Skeletal muscle satellite cell (primary cell): ENCODE data around the gene MESP1.

Experiments
- H3K27me3 ChIP-seq: 2 replicates; pipeline ENCODE4 v1.7.0; 2013; ENCODE audit warnings: low read length; ENCODE audit not compliant: control insufficient read depth, insufficient read depth
- H3K36me3 ChIP-seq: 2 replicates; pipeline ENCODE4 v1.7.0; 2013; ENCODE audit warnings: mild to moderate bottlenecking, control low read depth, low read length; ENCODE audit not compliant: insufficient read depth
- H3K4me1 ChIP-seq: 2 replicates; pipeline ENCODE4 v1.7.0; 2013; ENCODE audit warnings: low read length; ENCODE audit not compliant: control insufficient read depth, insufficient read depth
- H3K4me2 ChIP-seq: 2 replicates; pipeline ENCODE4 v1.7.0; 2013; ENCODE audit warnings: mild to moderate bottlenecking, low read length
- H3K4me3 ChIP-seq: 2 replicates; pipeline ENCODE4 v1.7.0; 2013; ENCODE audit warnings: low read length
- H3K9ac ChIP-seq: 2 replicates; pipeline ENCODE4 v1.7.0; 2013; ENCODE audit warnings: mild to moderate bottlenecking, low read depth, low read length, moderate library complexity
- H3K9me3 ChIP-seq: replicated peaks from 2 replicates; pipeline ENCODE4 v1.7.0; 2013; ENCODE audit warnings: mild to moderate bottlenecking, control low read depth, low read length

MESP1 gene

GRCh38 chr15:89777782-89778380, 26.8 kb upstream of the MESP1 start:
- Histone ChIP-seq H3K27me3 (no peaks in the 10 kb centered on the region), H3K9me3 (no peaks in the 10 kb centered on the region), H3K4me3 (no peak overlapping the region), H3K4me2 (no peak overlapping the region), H3K4me1 (peaks cover 42% of the 10 kb centered on the region), H3K9ac (no peak overlapping the region), H3K36me3 (no peaks in the 10 kb centered on the region)

GRCh38 chr15:89777073-89777751, 26.2 kb upstream of the MESP1 start:
- Histone ChIP-seq H3K9ac (no peak overlapping the region), H3K9me3 (no peaks in the 10 kb centered on the region), H3K27me3 (no peaks in the 10 kb centered on the region), H3K4me1 (peaks cover 41% of the 10 kb centered on the region), H3K4me3 (no peak overlapping the region), H3K4me2 (peak overlapping the region; percentile 92), H3K36me3 (no peaks in the 10 kb centered on the region)

DNA sequence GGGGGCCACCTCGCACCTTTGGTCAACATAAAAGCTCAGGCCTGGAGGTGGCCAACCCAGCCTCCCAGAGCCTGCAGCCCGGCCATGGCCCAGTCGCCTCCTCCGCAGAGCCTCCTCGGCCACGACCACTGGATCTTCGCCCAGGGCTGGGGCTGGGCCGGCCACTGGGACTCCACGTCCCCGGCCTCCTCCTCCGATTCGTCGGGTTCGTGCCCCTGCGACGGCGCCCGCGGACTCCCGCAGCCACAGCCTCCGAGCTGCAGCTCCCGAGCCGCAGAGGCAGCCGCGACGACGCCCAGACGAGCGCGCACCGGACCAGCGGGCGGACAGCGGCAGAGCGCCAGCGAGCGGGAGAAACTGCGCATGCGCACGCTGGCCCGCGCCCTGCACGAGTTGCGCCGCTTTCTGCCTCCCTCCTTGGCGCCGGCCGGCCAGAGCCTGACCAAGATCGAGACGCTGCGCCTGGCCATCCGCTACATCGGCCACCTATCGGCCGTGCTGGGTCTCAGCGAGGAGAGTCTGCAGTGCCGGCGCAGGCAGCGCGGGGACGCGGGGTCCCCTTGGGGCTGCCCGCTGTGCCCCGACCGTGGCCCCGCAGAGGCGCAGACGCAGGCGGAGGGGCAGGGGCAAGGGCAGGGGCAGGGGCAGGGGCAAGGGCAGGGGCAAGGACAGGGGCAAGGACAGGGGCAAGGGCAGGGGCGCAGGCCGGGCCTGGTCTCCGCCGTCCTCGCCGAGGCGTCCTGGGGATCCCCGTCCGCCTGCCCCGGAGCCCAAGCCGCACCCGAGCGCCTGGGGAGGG, 25.4 kb upstream of the MESP1 start, which contains the start of gene MESP2:
TSS of gene MESP2 (plus strand) at position 59 of the 799 bp plus-strand sequence. CDS start at position 85, 26 bp downstream.
- Histone ChIP-seq H3K9ac (peak within 1 kb of the TSS; percentile 66), H3K9me3 (no peaks in the 10 kb centered on the region), H3K4me3 (peak within 1 kb of the TSS; percentile 71)

GRCh38 chr15:89775815-89776214, 24.8 kb upstream of the MESP1 start:
- H3K27me3 ChIP-seq, result no peaks in the 10 kb centered on the region
- no peaks in the 10 kb centered on the region for H3K9me3 ChIP-seq
- H3K9ac ChIP-seq, result peak overlapping the region; percentile 66
- peak overlapping the region; percentile 92 for H3K4me2 ChIP-seq
- peaks cover 29% of the 10 kb centered on the region for H3K4me1 ChIP-seq
- no peaks in the 10 kb centered on the region for H3K36me3 ChIP-seq
- peak overlapping the region; percentile 71 for H3K4me3 ChIP-seq

More for the DNA sequence above, 25.4 kb upstream of the MESP1 start, which contains the start of gene MESP2:
- Histone ChIP-seq H3K4me1 (peaks cover 34% of the 10 kb centered on the region), H3K4me2 (peak within 1 kb of the TSS; percentile 92), H3K27me3 (no peaks in the 10 kb centered on the region), H3K36me3 (no peaks in the 10 kb centered on the region)

DNA sequence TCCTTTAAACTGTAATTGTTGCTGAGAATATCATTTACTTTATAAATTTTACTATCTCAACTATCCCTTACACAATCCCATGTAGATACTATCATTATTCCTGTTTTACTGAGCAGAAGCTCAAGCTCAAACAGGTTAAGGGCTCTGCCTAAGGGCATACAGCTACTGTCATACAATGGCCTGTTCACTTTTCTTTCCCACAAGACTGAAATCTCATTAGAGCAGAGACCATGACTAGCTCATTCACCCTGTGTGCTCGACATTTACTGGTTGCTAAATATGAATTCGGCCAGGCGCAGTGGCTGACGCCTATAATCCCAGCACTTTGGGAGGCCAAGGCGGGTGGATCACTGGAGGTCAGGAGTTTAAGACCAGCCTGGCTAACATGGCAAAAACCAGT, 23.4 kb upstream of the MESP1 start:
- no peak overlapping the region for H3K4me3 ChIP-seq
- no peak overlapping the region for H3K9ac ChIP-seq
- no peaks in the 10 kb centered on the region for H3K9me3 ChIP-seq
- H3K27me3 ChIP-seq, result no peaks in the 10 kb centered on the region
- no peak overlapping the region for H3K4me2 ChIP-seq
- H3K36me3 ChIP-seq, result no peaks in the 10 kb centered on the region
- H3K4me1 ChIP-seq, result peaks cover 39% of the 10 kb centered on the region

- no peaks in the 10 kb centered on the region for H3K27me3 ChIP-seq
- H3K4me3 ChIP-seq, result no peak overlapping the region
- H3K9ac ChIP-seq, result no peak overlapping the region
- H3K36me3 ChIP-seq, result no peaks in the 10 kb centered on the region
- H3K4me2 ChIP-seq, result peak overlapping the region; percentile 12
- no peaks in the 10 kb centered on the region for H3K9me3 ChIP-seq
- peaks cover 39% of the 10 kb centered on the region for H3K4me1 ChIP-seq
Observed at GRCh38 chr15:89772932-89773583, 22.0 kb upstream of the MESP1 start.

DNA sequence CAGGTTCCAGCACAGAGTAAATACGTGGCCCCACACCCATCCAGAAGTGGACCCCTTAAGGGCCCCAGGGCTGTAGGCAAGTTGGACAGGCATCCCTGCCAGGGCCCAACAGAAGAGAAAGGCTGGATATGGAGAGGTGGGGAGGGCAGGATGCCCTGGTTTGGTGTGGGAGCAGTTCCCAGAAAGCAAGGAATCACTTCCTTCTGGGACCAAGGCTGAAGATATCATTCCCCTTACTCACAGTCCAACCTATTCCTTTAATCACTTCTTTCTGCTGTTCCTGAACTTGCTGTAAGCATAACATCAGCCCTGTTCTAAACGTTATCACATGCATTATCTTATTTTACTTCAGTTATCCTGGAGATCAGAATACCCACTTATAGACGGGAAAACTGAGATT, 19.0 kb upstream of the MESP1 start:
- H3K4me2 ChIP-seq, result no peak overlapping the region
- no peaks in the 10 kb centered on the region for H3K36me3 ChIP-seq
- no peaks in the 10 kb centered on the region for H3K27me3 ChIP-seq
- no peaks in the 10 kb centered on the region for H3K9me3 ChIP-seq
- peaks cover 20% of the 10 kb centered on the region for H3K4me1 ChIP-seq
- no peak overlapping the region for H3K4me3 ChIP-seq
- no peak overlapping the region for H3K9ac ChIP-seq

DNA sequence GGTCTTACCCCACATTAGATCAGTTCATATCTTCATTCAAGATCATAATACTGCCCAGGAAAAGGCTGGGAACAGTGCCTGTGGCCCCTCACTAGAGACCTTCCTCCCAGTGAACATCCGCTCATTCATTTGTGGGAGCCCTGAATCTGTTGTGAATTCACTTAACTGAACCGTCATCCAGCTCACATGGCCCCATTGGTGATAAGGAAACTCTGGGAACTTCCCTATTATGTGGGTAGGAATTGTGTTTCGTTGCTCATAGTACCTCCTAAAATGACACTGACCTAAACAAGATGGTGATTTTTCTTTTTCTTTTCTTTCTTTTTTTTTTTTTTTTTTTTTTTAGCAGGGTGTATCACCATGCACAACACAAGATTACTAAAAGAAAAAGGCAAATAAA, 18.3 kb upstream of the MESP1 start:
- H3K4me3 ChIP-seq, result no peak overlapping the region
- no peaks in the 10 kb centered on the region for H3K27me3 ChIP-seq
- no peaks in the 10 kb centered on the region for H3K9me3 ChIP-seq
- H3K9ac ChIP-seq, result no peak overlapping the region
- no peak overlapping the region for H3K4me2 ChIP-seq
- H3K36me3 ChIP-seq, result no peaks in the 10 kb centered on the region
- H3K4me1 ChIP-seq, result peaks cover 20% of the 10 kb centered on the region

DNA sequence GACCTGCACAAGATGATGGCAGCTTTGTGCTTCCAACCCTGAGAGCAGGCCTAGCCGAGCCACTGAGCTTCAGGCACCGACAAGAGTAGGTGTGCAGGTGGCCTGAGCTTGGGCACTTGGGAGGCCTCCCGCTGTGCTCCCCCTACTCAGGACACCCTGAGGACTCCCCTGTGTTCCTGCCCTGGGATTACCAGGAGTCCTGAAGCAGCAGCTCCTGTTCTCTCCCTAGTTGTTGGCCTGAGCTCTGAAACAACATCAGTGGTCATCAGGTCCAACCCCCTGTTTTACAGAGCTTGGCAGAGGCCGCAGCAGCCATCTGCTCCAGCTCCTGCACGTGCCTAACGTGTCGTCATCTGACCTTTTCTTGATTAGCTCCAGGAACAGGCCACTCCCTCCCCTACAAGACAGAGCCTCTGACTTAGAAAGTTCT, 17.0 kb upstream of the MESP1 start:
- no peak overlapping the region for H3K9ac ChIP-seq
- H3K36me3 ChIP-seq, result no peaks in the 10 kb centered on the region
- no peaks in the 10 kb centered on the region for H3K9me3 ChIP-seq
- H3K4me3 ChIP-seq, result no peak overlapping the region
- H3K4me1 ChIP-seq, result peaks cover 18% of the 10 kb centered on the region
- H3K27me3 ChIP-seq, result no peaks in the 10 kb centered on the region
- H3K4me2 ChIP-seq, result no peak overlapping the region

GRCh38 chr15:89767411-89767915, 16.4 kb upstream of the MESP1 start:
- no peaks in the 10 kb centered on the region for H3K9me3 ChIP-seq
- peaks cover 13% of the 10 kb centered on the region for H3K4me1 ChIP-seq
- no peak overlapping the region for H3K4me2 ChIP-seq
- no peak overlapping the region for H3K9ac ChIP-seq
- no peaks in the 10 kb centered on the region for H3K27me3 ChIP-seq
- H3K36me3 ChIP-seq, result no peaks in the 10 kb centered on the region
- no peak overlapping the region for H3K4me3 ChIP-seq
